ENCODE measurements around the gene COBL. TPM values are rescaled to one million over a fixed set of nuclear protein-coding genes. Genes with fewer than 3 reads are reported as not detected.

The COBL gene
- total and polyA plus RNA-seq, 9 of the 15 experiments (the other 6 are each of a cell fraction or from before 2014, with no cell fraction given) = 0.01 to 2.4 (median 0.09) TPM; not detected in 3

- H3K9ac ChIP-seq (ENCODE audit: insufficient read depth in 1 of 2, low read depth in 2 of 2, low read length in 2 of 2) = no peak overlapping the region
- DNase-seq (ENCODE audit: extremely low read depth in 1 of 4, low spot score in 3 of 4) = no peak
- H3K9me3 ChIP-seq (replicated peaks; ENCODE audit: control insufficient read depth, insufficient read depth, low read depth, low read length) = no peaks in the 10 kb centered on the region
- POLR2A ChIA-PET = no interaction called here
- no peaks in the 10 kb centered on the region for H3K36me3 ChIP-seq (ENCODE audit: control insufficient read depth, insufficient read depth, low read length)
- in situ Hi-C loops (cut with MboI) (no loop called here), intact Hi-C loops (cut with micrococcal nuclease) (no loop called here)
- ATAC-seq = no peak
- no peak for FAIRE-seq
- H3K79me2 ChIP-seq (ENCODE audit: control insufficient read depth, insufficient read depth, low read length) = no peaks in the 10 kb centered on the region
- H3K4me2 ChIP-seq (ENCODE audit: insufficient read depth, low read length) = no peak overlapping the region
- CTCF ChIA-PET (ENCODE audit: low intra/inter-chr PET ratio) = no interaction called here
- no peak overlapping the region for H3K27ac ChIP-seq (ENCODE audit: extremely low read depth, low read depth, low read length)
- no peak overlapping the region for H2AFZ ChIP-seq (ENCODE audit: low read depth, low read length)
- no TSS peak for BruUV-seq (replicated peaks)
- peaks cover 22 to 53% of the 10 kb centered on the region in 2 experiments for H3K27me3 ChIP-seq (ENCODE audit: control insufficient read depth in 2 of 2, insufficient read depth in 2 of 2, low read length in 2 of 2)
- no peaks in the 10 kb centered on the region for H3K4me1 ChIP-seq (replicated peaks in 1 of 2; ENCODE audit: control insufficient read depth in 2 of 2, insufficient read depth in 2 of 2, low read length in 2 of 2)
- H4K20me1 ChIP-seq (replicated peaks; ENCODE audit: control insufficient read depth, insufficient read depth, low read length) = no peaks in the 10 kb centered on the region; the same call in 1 of the 2 replicates
- no peak overlapping the region for H3K4me3 ChIP-seq
- WGBS (ENCODE audit: insufficient coverage, low coverage, missing lambda C conversion rate) = 15% methylated on average over 1 of the region's 1 CpG
- H3K9me1 ChIP-seq (ENCODE audit: control insufficient read depth, insufficient read depth, low read length) = no peaks in the 10 kb centered on the region
- TF ChIP-seq CBX2 (IDR thresholded peaks at IDR 0.05; ENCODE audit: insufficient read depth, low read length, poor library complexity, severe bottlenecking) (no peak), EWSR1 (IDR thresholded peaks at IDR 0.05; ENCODE audit: borderline replicate concordance, low read depth, partially characterized antibody) (no peak), SREBF2 (CRISPR knock-in tag; IDR thresholded peaks at IDR 0.05) (no peak), ZNF165 (CRISPR knock-in tag; IDR thresholded peaks at IDR 0.05; ENCODE audit: borderline replicate concordance) (no peak), EHMT2 (IDR thresholded peaks at IDR 0.05) (no peak), KDM5B (IDR thresholded peaks at IDR 0.05; ENCODE audit: insufficient replicate concordance, low read depth, low read length) (no peak), MAZ (CRISPR knock-in tag; conservative IDR thresholded peaks at IDR 0.05 in 1 of 2, IDR thresholded peaks at IDR 0.05 in 1 of 2) (no peak), MEF2D (tag; conservative IDR thresholded peaks at IDR 0.05; ENCODE audit: low read depth) (no peak), ZMIZ1 (IDR thresholded peaks at IDR 0.05; ENCODE audit: low read depth in 2 of 2, low read length in 2 of 2) (no peak), IRF2 (CRISPR knock-in tag; IDR thresholded peaks at IDR 0.05) (no peak), SPI1 (IDR thresholded peaks at IDR 0.05; ENCODE audit: borderline replicate concordance, low read depth, low read length) (no peak)
These were observed 43.2 kb downstream of the COBL start for GRCh38 chr7:51273360-51273759.
